22Rv1 (cell line): Measurements from ENCODE around the gene CDRT4.

ENCODE experiments used
- H3K27ac ChIP-seq: fragments of 450-650 bp; 2 replicates; pipeline ENCODE4 v1.5.1; 2017
- CTCF ChIP-seq: fragments of 450-650 bp; IDR thresholded peaks from 2 replicates; pipeline ENCODE4 v1.5.1; 2017; ENCODE audit warnings: mild to moderate bottlenecking
- ZFX ChIP-seq: fragments of 450-650 bp; IDR thresholded peaks from 2 replicates; pipeline ENCODE4 v1.6.1; 2017; ENCODE audit warnings: antibody characterized with exemption, borderline replicate concordance

Gene CDRT4

DNA sequence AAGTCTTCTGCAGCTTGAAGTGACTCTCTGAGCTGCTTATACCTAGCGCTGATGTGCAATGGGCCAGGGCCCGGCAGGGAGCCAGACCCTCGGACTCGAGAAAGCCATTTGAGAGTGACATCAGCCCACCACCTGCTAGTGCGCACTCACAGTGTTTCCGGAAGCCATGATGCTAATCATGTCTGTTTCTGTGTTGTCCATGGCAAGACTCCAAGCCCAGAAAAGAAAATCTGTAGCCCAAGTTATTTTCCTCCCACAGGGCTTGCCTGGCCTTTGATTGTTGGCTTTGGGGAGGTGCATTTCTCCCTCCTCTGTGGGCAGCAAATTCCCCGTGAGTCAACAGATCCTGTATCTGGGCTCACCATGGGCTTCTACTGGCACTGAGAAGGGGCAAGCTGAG, 1.8 kb upstream of the CDRT4 start:
- TF ChIP-seq CTCF, result no peak
- no peak for TF ChIP-seq ZFX
- no peak overlapping the region for H3K27ac ChIP-seq

GRCh38 chr17:15468126-15468525, 705 bp upstream of the CDRT4 start:
- no peak overlapping the region for H3K27ac ChIP-seq
- TF ChIP-seq ZFX, result no peak
- TF ChIP-seq CTCF, result no peak

DNA sequence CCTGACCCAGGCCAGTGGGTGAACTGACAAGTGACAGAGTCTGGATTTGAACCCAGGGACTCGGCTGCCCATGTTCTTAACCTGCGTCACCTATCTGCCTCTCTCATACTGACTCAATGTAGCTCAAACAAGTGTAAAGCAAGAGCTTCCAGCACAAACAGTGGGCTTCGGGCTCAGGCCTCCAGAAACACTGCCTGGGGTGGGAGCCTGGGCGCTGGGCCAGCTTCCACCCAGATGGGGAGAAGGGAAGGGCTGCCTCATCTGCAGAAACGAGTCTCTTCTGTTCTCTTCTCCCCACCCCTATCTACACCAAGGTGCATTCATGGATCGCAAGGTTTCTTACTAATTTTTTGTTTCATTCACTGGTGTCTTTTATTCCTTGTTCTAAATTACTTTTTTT, 1.3 kb downstream of the CDRT4 start:
- H3K27ac ChIP-seq, result no peak overlapping the region
- TF ChIP-seq ZFX (no peak), CTCF (no peak)

GRCh38 chr17:15465045-15465701, 2.2 kb downstream of the CDRT4 start:
- no peak overlapping the region for H3K27ac ChIP-seq
- TF ChIP-seq CTCF (no peak), ZFX (no peak)

DNA sequence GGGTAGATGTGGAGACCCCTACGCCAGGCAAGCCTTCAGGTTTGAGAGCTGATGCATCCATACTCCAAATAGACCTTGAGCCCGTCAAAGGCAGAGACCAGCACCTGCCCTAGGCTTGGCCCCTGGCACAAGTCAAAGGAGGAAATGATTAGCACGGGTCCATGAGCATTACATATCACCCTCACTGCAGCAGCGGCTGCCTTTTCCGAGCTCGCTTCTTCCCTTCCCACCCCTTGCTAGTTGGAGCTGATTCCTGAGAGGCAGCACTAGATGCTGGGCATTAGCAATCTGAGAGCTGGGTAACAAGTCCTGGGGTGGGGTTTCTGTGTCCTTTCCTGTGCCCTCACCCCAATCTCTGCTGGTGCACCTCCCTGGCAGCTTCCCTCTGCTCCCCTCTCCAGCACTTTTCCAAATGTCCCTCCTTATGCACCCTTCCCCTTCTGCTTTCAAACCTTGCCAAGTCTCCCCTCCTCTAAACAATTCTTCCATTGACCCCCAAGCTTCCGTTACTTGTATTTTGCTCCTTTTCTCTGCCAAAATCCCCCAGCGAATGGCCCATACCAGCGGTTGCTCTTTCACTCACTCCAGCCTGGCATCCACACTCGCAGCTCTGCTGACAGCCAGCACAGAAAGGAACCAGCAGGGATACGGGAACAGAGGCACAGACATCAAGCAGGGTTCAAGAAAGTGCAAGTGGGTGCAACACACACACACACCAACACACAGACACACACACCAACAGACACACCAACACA, 3.0 kb downstream of the CDRT4 start:
- no peak for TF ChIP-seq CTCF
- no peak for TF ChIP-seq ZFX
- no peak overlapping the region for H3K27ac ChIP-seq

GRCh38 chr17:15462976-15463772, 4.2 kb downstream of the CDRT4 start:
- TF ChIP-seq ZFX (no peak), CTCF (no peak)

GRCh38 chr17:15457723-15458094, 9.7 kb downstream of the CDRT4 start:
- TF ChIP-seq CTCF (no peak), ZFX (no peak)

More at GRCh38 chr17:15462976-15463772, 4.2 kb downstream of the CDRT4 start:
- no peak overlapping the region for H3K27ac ChIP-seq

More at GRCh38 chr17:15457723-15458094, 9.7 kb downstream of the CDRT4 start:
- no peak overlapping the region for H3K27ac ChIP-seq
